ENCODE measurements around the gene PRPSAP2. TPM values are rescaled to one million over a fixed set of nuclear protein-coding genes. Genes with fewer than 3 reads are reported as not detected.

PRPSAP2 gene
- total and polyA plus RNA-seq, 2 donors (not counting 3 experiments of a cell fraction or from before 2014, with no cell fraction given) = 22.2 to 38.5 TPM

DNA sequence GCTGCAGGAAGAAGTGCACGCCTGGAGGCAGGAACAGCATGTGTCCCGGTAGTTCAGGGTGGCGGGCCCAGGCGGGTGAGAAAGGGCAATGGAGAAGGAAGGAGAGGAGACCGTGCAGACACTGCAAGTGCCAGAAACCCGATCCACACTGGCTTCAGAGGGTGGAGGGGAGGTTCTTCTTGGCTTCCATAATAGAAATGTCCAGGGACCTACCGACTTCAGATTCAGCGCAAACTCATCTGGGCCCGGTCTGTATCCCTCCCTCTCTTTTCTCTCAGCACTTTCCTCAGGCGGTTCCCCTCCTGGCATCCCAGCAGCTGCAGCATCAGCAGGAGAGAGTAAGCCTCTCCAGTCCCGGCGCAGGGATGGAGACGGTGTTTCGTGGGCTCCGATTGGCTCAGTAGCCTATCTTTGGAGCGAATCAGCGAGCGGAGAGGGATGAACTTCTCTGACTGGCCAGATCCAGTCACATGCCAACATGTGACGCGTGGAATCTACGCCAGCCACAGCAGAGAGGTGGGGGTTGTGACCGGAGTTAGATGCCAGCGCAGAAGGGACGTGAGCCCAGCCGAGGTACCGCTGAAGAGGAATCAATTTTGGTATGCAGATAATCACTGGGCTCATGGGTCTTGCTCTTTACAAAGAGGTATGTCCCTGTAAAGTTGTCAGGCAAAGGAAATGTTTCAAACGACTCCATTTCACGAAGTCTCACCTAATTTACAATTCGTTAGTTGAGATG, 1.9 kb upstream of the PRPSAP2 start:
- dilution Hi-C loops (cut with MboI; ENCODE audit: extremely low pct_ligation_motif_present, low sequenced_read_pairs) = no loop called here
- TSS peak; percentile 43 for BruUV-seq (replicated peaks)

DNA sequence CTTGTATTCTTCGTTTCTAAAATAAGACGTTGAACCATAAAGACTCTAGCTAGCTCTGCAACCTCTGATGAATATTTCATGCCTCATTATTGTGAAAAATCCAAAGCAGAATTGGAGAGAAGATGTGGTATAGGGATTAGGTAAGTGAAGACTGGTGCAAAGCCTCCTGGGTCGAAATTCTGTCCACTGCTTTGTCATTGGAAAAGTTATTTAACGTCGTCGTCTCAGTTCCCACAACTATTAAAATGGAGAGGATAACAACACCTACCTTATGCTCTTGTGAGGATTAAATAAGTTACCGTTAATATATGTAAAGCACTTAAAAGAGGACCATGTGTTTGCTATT, 1.4 kb upstream of the PRPSAP2 start:
- Histone ChIP-seq H3K9me1 (replicated peaks; ENCODE audit: control insufficient read depth, extremely low read depth, insufficient read depth, low read length) (no peaks in the 10 kb centered on the region), H2AFZ (ENCODE audit: low read depth, low read length) (peak overlapping the region; percentile 61), H3K9me3 (replicated peaks; ENCODE audit: control insufficient read depth, insufficient read depth, low read length) (no peaks in the 10 kb centered on the region), H3K4me1 (ENCODE audit: control insufficient read depth, extremely low read depth, insufficient read depth, low read length) (peaks cover 16% of the 10 kb centered on the region), H4K20me1 (replicated peaks; ENCODE audit: control insufficient read depth, extremely low read depth, insufficient read depth, low read length) (no peaks in the 10 kb centered on the region), H3K79me2 (ENCODE audit: control insufficient read depth, insufficient read depth, low read length) (peaks cover 18% of the 10 kb centered on the region), H3K27ac (ENCODE audit: insufficient read depth, low read depth, low read length) (no peak overlapping the region), H3K4me3 (replicated peaks in 1 of 3; ENCODE audit: insufficient read depth in 1 of 3, low read depth in 1 of 3, low read length in 3 of 3) (peak overlapping the region; percentile 41 to 86 (median 45)), H3K36me3 (ENCODE audit: control insufficient read depth in 2 of 2, extremely low read depth in 1 of 2, insufficient read depth in 2 of 2, low read length in 2 of 2) (no peaks in the 10 kb centered on the region), H3K4me2 (ENCODE audit: insufficient read depth, low read length) (peak overlapping the region; percentile 94), H3K27me3 (ENCODE audit: control insufficient read depth in 2 of 2, insufficient read depth in 2 of 2, low read length in 2 of 2) (no peaks in the 10 kb centered on the region), H3K9ac (replicated peaks; ENCODE audit: extremely low read depth, insufficient read depth, low read length) (peak overlapping the region; percentile 52)
- dilution Hi-C loops (cut with MboI; ENCODE audit: extremely low pct_ligation_motif_present, low sequenced_read_pairs) (no loop called here), intact Hi-C loops (cut with micrococcal nuclease) (no loop called here)
- no TSS peak for BruUV-seq (replicated peaks)
- FAIRE-seq (no peak), DNase-seq (ENCODE audit: low read depth, low spot score) (no peak)
- POLR2A ChIA-PET = no interaction called here
- CTCF ChIA-PET = no interaction called here
- TF ChIP-seq JUN (IDR thresholded peaks at IDR 0.05; ENCODE audit: borderline replicate concordance, insufficient read depth, insufficient read length, low read depth) (no peak), FOS (IDR thresholded peaks at IDR 0.05; ENCODE audit: borderline replicate concordance, insufficient read depth, low read length) (no peak), GATA2 (IDR thresholded peaks at IDR 0.05; ENCODE audit: insufficient read depth, insufficient read length, low read depth, low read length) (no peak), EZH2 (IDR thresholded peaks at IDR 0.05; ENCODE audit: borderline replicate concordance, low read depth, low read length, severe bottlenecking) (no peak), MYC (IDR thresholded peaks at IDR 0.05; ENCODE audit: low read depth, low read length) (no peak), POLR2AphosphoS5 (IDR thresholded peaks at IDR 0.05; ENCODE audit: insufficient read depth, low read depth, low read length) (no peak)
- TF ChIP-seq, protein P1, sequence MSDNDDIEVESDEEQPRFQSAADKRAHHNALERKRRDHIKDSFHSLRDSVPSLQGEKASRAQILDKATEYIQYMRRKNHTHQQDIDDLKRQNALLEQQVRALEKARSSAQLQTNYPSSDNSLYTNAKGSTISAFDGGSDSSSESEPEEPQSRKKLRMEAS (IDR thresholded peaks at IDR 0.05; ENCODE audit: insufficient read depth, insufficient read length) = no peak
- TF ChIP-seq, protein P2, sequence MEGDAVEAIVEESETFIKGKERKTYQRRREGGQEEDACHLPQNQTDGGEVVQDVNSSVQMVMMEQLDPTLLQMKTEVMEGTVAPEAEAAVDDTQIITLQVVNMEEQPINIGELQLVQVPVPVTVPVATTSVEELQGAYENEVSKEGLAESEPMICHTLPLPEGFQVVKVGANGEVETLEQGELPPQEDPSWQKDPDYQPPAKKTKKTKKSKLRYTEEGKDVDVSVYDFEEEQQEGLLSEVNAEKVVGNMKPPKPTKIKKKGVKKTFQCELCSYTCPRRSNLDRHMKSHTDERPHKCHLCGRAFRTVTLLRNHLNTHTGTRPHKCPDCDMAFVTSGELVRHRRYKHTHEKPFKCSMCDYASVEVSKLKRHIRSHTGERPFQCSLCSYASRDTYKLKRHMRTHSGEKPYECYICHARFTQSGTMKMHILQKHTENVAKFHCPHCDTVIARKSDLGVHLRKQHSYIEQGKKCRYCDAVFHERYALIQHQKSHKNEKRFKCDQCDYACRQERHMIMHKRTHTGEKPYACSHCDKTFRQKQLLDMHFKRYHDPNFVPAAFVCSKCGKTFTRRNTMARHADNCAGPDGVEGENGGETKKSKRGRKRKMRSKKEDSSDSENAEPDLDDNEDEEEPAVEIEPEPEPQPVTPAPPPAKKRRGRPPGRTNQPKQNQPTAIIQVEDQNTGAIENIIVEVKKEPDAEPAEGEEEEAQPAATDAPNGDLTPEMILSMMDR (IDR thresholded peaks at IDR 0.05; ENCODE audit: extremely low read depth in 1 of 2, insufficient read depth in 1 of 2, low read depth in 1 of 2, low read length in 2 of 2) = no peak

More for the DNA sequence above, 1.9 kb upstream of the PRPSAP2 start:
- peak; percentile 97 for FAIRE-seq
- H3K4me2 ChIP-seq (ENCODE audit: insufficient read depth, low read length) = peak overlapping the region; percentile 94
- TF ChIP-seq, protein P1 (IDR thresholded peaks at IDR 0.05; ENCODE audit: insufficient read depth, insufficient read length) = peak; percentile 96
- TF ChIP-seq POLR2AphosphoS5 (IDR thresholded peaks at IDR 0.05; ENCODE audit: insufficient read depth, low read depth, low read length) (peak; percentile 59), FOS (IDR thresholded peaks at IDR 0.05; ENCODE audit: borderline replicate concordance, insufficient read depth, low read length) (no peak), POLR2A (IDR thresholded peaks at IDR 0.05; ENCODE audit: low read depth, low read length) (peak; percentile 83), JUN (IDR thresholded peaks at IDR 0.05; ENCODE audit: borderline replicate concordance, insufficient read depth, insufficient read length, low read depth) (no peak), GATA2 (IDR thresholded peaks at IDR 0.05; ENCODE audit: insufficient read depth, insufficient read length, low read depth, low read length) (no peak), MYC (IDR thresholded peaks at IDR 0.05; ENCODE audit: low read depth, low read length) (no peak)
- ChIA-PET POLR2A (no interaction called here), CTCF (no interaction called here)
- no peaks in the 10 kb centered on the region for H3K9me3 ChIP-seq (replicated peaks; ENCODE audit: control insufficient read depth, insufficient read depth, low read length)
- DNase-seq (ENCODE audit: low read depth, low spot score) = peak; percentile 95
- peak overlapping the region; percentile 41 to 86 (median 45) for H3K4me3 ChIP-seq (replicated peaks in 1 of 3; ENCODE audit: insufficient read depth in 1 of 3, low read depth in 1 of 3, low read length in 3 of 3)
- H3K79me2 ChIP-seq (ENCODE audit: control insufficient read depth, insufficient read depth, low read length) = peaks cover 15% of the 10 kb centered on the region
- peak overlapping the region; percentile 52 for H3K9ac ChIP-seq (replicated peaks; ENCODE audit: extremely low read depth, insufficient read depth, low read length)
- H3K27ac ChIP-seq (ENCODE audit: insufficient read depth, low read depth, low read length) = no peak overlapping the region
- H3K36me3 ChIP-seq (ENCODE audit: control insufficient read depth in 2 of 2, extremely low read depth in 1 of 2, insufficient read depth in 2 of 2, low read length in 2 of 2) = no peaks in the 10 kb centered on the region
- H3K9me1 ChIP-seq (replicated peaks; ENCODE audit: control insufficient read depth, extremely low read depth, insufficient read depth, low read length) = no peaks in the 10 kb centered on the region
- no peaks in the 10 kb centered on the region for H3K27me3 ChIP-seq (ENCODE audit: control insufficient read depth in 2 of 2, insufficient read depth in 2 of 2, low read length in 2 of 2)
- H2AFZ ChIP-seq (ENCODE audit: low read depth, low read length) = peak overlapping the region; percentile 61
- intact Hi-C loops (cut with micrococcal nuclease) = no loop called here
- H3K4me1 ChIP-seq (ENCODE audit: control insufficient read depth, extremely low read depth, insufficient read depth, low read length) = peaks cover 16% of the 10 kb centered on the region
- H4K20me1 ChIP-seq (replicated peaks; ENCODE audit: control insufficient read depth, extremely low read depth, insufficient read depth, low read length) = no peaks in the 10 kb centered on the region
